Neutrophil (primary cell): Measurements from ENCODE around the gene C1orf21.

Experiments used
- H3K27ac ChIP-seq: fragments of 200-600 bp; sonication (generic); 2 replicates; pipeline ENCODE4 v1.5.1; 2016; ENCODE audit warnings: mild to moderate bottlenecking, moderate library complexity
- H3K27me3 ChIP-seq: fragments of 200-600 bp; sonication (generic); 2 replicates; pipeline ENCODE4 v1.6.0; 2016; ENCODE audit warnings: mild to moderate bottlenecking
- H3K36me3 ChIP-seq: fragments of 200-600 bp; sonication (generic); 2 replicates; pipeline ENCODE4 v1.5.1; 2017
- H3K4me1 ChIP-seq, 2 experiments: fragments of 200-600 bp in 1 of 2; sonication (generic) in 1 of 2; 1 replicate in 1 of 2; 2 replicates in 1 of 2; pipeline versions ENCODE4 v1.5.1 to v1.6.1; 2013 to 2016; ENCODE audit warnings: low read depth in 1 of 2, low read length in 1 of 2, mild to moderate bottlenecking in 1 of 2, moderate library complexity in 1 of 2; ENCODE audit not compliant: control insufficient read depth in 1 of 2, insufficient read depth in 1 of 2
- H3K4me3 ChIP-seq, 2 experiments: fragments of 200-600 bp in 1 of 2; sonication (generic) in 1 of 2; 1 replicate in 1 of 2; 2 replicates in 1 of 2; pipeline ENCODE4 v1.5.1; 2013 to 2016; ENCODE audit warnings: low read depth in 1 of 2, low read length in 1 of 2, mild to moderate bottlenecking in 1 of 2, moderate library complexity in 1 of 2
- H3K9me3 ChIP-seq: fragments of 200-600 bp; sonication (generic); 2 replicates; pipeline ENCODE4 v1.5.1; 2016
- CTCF ChIP-seq: fragments of 200-600 bp; sonication (generic); IDR thresholded peaks from 2 replicates; pipeline ENCODE4 v1.5.1; 2016; ENCODE audit warnings: antibody characterized with exemption

The C1orf21 gene

GRCh38 chr1:184650177-184650866, 263.5 kb downstream of the C1orf21 start:
- Histone ChIP-seq H3K27ac (no peak overlapping the region), H3K36me3 (no peaks in the 10 kb centered on the region), H3K4me3 (no peak overlapping the region), H3K4me1 (no peaks in the 10 kb centered on the region), H3K27me3 (no peaks in the 10 kb centered on the region), H3K9me3 (no peaks in the 10 kb centered on the region)
- TF ChIP-seq CTCF: no peak

- Histone ChIP-seq H3K27ac (no peak overlapping the region), H3K27me3 (no peaks in the 10 kb centered on the region), H3K4me3 (no peak overlapping the region), H3K36me3 (no peaks in the 10 kb centered on the region), H3K9me3 (no peaks in the 10 kb centered on the region), H3K4me1 (no peaks in the 10 kb centered on the region)
- TF ChIP-seq CTCF: no peak
These were observed 268.4 kb downstream of the C1orf21 start for GRCh38 chr1:184655185-184655584.

- no peaks in the 10 kb centered on the region for H3K9me3 ChIP-seq
- no peaks in the 10 kb centered on the region for H3K36me3 ChIP-seq
- H3K27me3 ChIP-seq: no peaks in the 10 kb centered on the region
- no peak overlapping the region for H3K4me3 ChIP-seq
- TF ChIP-seq CTCF: no peak
- no peak overlapping the region for H3K27ac ChIP-seq
- no peaks in the 10 kb centered on the region for H3K4me1 ChIP-seq
These were observed 269.4 kb downstream of the C1orf21 start for GRCh38 chr1:184656221-184656620.

GRCh38 chr1:184658055-184658454, 271.2 kb downstream of the C1orf21 start:
- Histone ChIP-seq H3K36me3 (no peaks in the 10 kb centered on the region), H3K27ac (no peak overlapping the region), H3K9me3 (no peaks in the 10 kb centered on the region), H3K4me3 (no peak overlapping the region), H3K4me1 (no peaks in the 10 kb centered on the region), H3K27me3 (no peaks in the 10 kb centered on the region)
- TF ChIP-seq CTCF: no peak

GRCh38 chr1:184660462-184661191, 273.8 kb downstream of the C1orf21 start:
- Histone ChIP-seq H3K27me3 (peaks cover 13% of the 10 kb centered on the region), H3K9me3 (no peaks in the 10 kb centered on the region), H3K4me1 (peaks cover 2 to 6% of the 10 kb centered on the region in 2 experiments), H3K27ac (no peak overlapping the region), H3K36me3 (no peaks in the 10 kb centered on the region), H3K4me3 (no peak overlapping the region)
- no peak for TF ChIP-seq CTCF
